ENCODE data around the gene SGSM1. TPM values are rescaled to one million over a fixed set of nuclear protein-coding genes. Genes with fewer than 3 reads are reported as not detected.

The SGSM1 gene
- total and polyA plus RNA-seq, 2 of the 4 experiments (the other 2 are of a cell fraction): not detected

- no peaks in the 10 kb centered on the region for H3K9me1 ChIP-seq (ENCODE audit: insufficient read depth, low read length)
- H2BK20ac ChIP-seq (ENCODE audit: low read depth, low read length): no peak overlapping the region
- no peak overlapping the region for H3K56ac ChIP-seq (ENCODE audit: extremely low read depth, insufficient read depth, low read length)
- no peaks in the 10 kb centered on the region for H3K36me3 ChIP-seq (ENCODE audit: control insufficient read depth, insufficient read depth, low read length)
- no peak overlapping the region for H2AK5ac ChIP-seq (ENCODE audit: low read depth, low read length)
- CTCF ChIA-PET: interaction anchor here (0.6 to 1.1 kb wide), 2 partner anchors 12 kb away, joined by 3 read pairs; no protein-coding TSS in a partner anchor
- no peak overlapping the region for H3K27ac ChIP-seq (ENCODE audit: insufficient read depth, low read length)
- H2BK15ac ChIP-seq (ENCODE audit: low read depth, low read length): no peak overlapping the region
- DNase-seq (no peak), ATAC-seq (ENCODE audit: low read depth) (no peak)
- no peak overlapping the region for H3K23ac ChIP-seq (ENCODE audit: low read depth, low read length)
- H2BK120ac ChIP-seq (ENCODE audit: low read depth, low read length): no peak overlapping the region
- no peak overlapping the region for H3K4me3 ChIP-seq (ENCODE audit: insufficient read depth, low read depth, low read length)
- H3K4me1 ChIP-seq (ENCODE audit: control insufficient read depth, insufficient read depth, low read length): no peaks in the 10 kb centered on the region
- no peak overlapping the region for H3K4me2 ChIP-seq (ENCODE audit: low read depth, low read length)
- H2BK5ac ChIP-seq (ENCODE audit: low read depth, low read length, poor library complexity, severe bottlenecking): no peak overlapping the region
- H4K20me1 ChIP-seq (ENCODE audit: insufficient read depth, low read length): no peaks in the 10 kb centered on the region
- peaks cover 12% of the 10 kb centered on the region for H3K27me3 ChIP-seq (ENCODE audit: control insufficient read depth, insufficient read depth, low read length)
- H3K14ac ChIP-seq (replicated peaks; ENCODE audit: low read depth, low read length): no peak overlapping the region
- no peak overlapping the region for H3K18ac ChIP-seq (ENCODE audit: low read depth, low read length)
- 87% methylated on average over 5 of the region's 13 CpGs; no CpG with 5 or more reads in 1 of the 2 experiments for WGBS, 2 experiments (ENCODE audit: extremely low coverage in 2 of 2, insufficient read length in 1 of 2)
- no peak overlapping the region for H2AFZ ChIP-seq (replicated peaks; ENCODE audit: low read length, poor library complexity)
- no peak for TF ChIP-seq FOS (IDR thresholded peaks at IDR 0.05; ENCODE audit: low read depth, low read length)
- TF ChIP-seq RCOR1 (IDR thresholded peaks at IDR 0.05; ENCODE audit: insufficient replicate concordance, low read length): no peak
- TF ChIP-seq, protein P1, sequence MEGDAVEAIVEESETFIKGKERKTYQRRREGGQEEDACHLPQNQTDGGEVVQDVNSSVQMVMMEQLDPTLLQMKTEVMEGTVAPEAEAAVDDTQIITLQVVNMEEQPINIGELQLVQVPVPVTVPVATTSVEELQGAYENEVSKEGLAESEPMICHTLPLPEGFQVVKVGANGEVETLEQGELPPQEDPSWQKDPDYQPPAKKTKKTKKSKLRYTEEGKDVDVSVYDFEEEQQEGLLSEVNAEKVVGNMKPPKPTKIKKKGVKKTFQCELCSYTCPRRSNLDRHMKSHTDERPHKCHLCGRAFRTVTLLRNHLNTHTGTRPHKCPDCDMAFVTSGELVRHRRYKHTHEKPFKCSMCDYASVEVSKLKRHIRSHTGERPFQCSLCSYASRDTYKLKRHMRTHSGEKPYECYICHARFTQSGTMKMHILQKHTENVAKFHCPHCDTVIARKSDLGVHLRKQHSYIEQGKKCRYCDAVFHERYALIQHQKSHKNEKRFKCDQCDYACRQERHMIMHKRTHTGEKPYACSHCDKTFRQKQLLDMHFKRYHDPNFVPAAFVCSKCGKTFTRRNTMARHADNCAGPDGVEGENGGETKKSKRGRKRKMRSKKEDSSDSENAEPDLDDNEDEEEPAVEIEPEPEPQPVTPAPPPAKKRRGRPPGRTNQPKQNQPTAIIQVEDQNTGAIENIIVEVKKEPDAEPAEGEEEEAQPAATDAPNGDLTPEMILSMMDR (conservative IDR thresholded peaks at IDR 0.05; ENCODE audit: low read depth, low read length): no peak
- no peak for TF ChIP-seq CHD1 (IDR thresholded peaks at IDR 0.05; ENCODE audit: low read depth, low read length)
- TF ChIP-seq NFE2L2 (IDR thresholded peaks at IDR 0.05; ENCODE audit: low read depth, low read length): no peak
- TF ChIP-seq RAD21 (IDR thresholded peaks at IDR 0.05; ENCODE audit: low read length): no peak
- no peak for TF ChIP-seq MAFK (IDR thresholded peaks at IDR 0.05; ENCODE audit: low read depth, low read length)
- no peak for TF ChIP-seq CEBPB (IDR thresholded peaks at IDR 0.05; ENCODE audit: low read depth, low read length)
- TF ChIP-seq MAZ (IDR thresholded peaks at IDR 0.05; ENCODE audit: borderline replicate concordance, low read depth, low read length): no peak
- no peak for TF ChIP-seq BHLHE40 (IDR thresholded peaks at IDR 0.05; ENCODE audit: low read depth, low read length)
- TF ChIP-seq SMC3 (IDR thresholded peaks at IDR 0.05; ENCODE audit: low read depth, low read length): no peak
- intact Hi-C loops (cut with micrococcal nuclease): no loop called here
- no peak overlapping the region for H4K5ac ChIP-seq (ENCODE audit: low read depth, low read length)
- in situ Hi-C loops (cut with MboI; ENCODE audit: low sequenced_read_pairs): loop anchor here (10.0 kb wide), 1 partner anchor 96 kb away; no protein-coding TSS in a partner anchor
- H3K79me1 ChIP-seq (ENCODE audit: low read depth in 1 of 2, low read length in 2 of 2): no peaks in the 10 kb centered on the region
- POLR2A ChIA-PET (ENCODE audit: unreplicated experiment): no interaction called here
- no peaks in the 10 kb centered on the region for H3K9me3 ChIP-seq (ENCODE audit: control insufficient read depth, insufficient read depth, low read length)
- no TSS peak for BruUV-seq (replicated peaks)
- no peak overlapping the region for H3K9ac ChIP-seq (ENCODE audit: low read depth, low read length)
- dilution Hi-C loops (cut with HindIII; ENCODE audit: low sequenced_read_pairs, unreplicated experiment): no loop called here
- no peak overlapping the region for H4K91ac ChIP-seq (ENCODE audit: insufficient read depth, low read depth, low read length)
- no peak overlapping the region for H2AK9ac ChIP-seq (replicated peaks; ENCODE audit: low read depth, low read length, poor library complexity)
- no peak overlapping the region for H4K8ac ChIP-seq (ENCODE audit: low read depth in 2 of 2, low read length in 2 of 2)
- H3K4ac ChIP-seq (ENCODE audit: low read depth, low read length): no peak overlapping the region
These were observed 142.6 kb downstream of the SGSM1 start for GRCh38 chr22:24948356-24949202.

All from IMR-90 (cell line).